ENCODE measurements around the gene GALNT14.
A peak's percentile ranks its signal among the peaks of the same experiment; 100 is the strongest.

Gene GALNT14

DNA sequence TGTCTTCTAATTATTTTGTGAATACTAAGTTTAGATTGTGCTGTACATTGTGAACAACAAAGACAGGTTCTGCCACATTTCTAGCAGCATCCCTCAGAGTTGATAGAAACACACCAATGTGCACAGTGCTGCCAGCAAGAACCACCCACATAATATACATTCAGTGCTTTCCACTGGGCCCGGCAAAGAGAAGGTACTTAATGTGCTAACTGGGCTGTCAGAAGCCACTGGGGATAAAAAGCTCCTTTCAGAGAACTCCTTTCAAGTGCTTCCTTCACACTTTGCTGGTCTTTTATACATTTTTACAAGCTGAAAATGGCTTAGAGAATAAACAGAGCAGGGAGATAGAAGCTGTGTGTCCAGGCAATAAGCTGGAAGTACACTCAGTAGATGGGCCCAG, 273.0 kb downstream of the GALNT14 start:
- TF ChIP-seq, protein P1, sequence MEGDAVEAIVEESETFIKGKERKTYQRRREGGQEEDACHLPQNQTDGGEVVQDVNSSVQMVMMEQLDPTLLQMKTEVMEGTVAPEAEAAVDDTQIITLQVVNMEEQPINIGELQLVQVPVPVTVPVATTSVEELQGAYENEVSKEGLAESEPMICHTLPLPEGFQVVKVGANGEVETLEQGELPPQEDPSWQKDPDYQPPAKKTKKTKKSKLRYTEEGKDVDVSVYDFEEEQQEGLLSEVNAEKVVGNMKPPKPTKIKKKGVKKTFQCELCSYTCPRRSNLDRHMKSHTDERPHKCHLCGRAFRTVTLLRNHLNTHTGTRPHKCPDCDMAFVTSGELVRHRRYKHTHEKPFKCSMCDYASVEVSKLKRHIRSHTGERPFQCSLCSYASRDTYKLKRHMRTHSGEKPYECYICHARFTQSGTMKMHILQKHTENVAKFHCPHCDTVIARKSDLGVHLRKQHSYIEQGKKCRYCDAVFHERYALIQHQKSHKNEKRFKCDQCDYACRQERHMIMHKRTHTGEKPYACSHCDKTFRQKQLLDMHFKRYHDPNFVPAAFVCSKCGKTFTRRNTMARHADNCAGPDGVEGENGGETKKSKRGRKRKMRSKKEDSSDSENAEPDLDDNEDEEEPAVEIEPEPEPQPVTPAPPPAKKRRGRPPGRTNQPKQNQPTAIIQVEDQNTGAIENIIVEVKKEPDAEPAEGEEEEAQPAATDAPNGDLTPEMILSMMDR (conservative IDR thresholded peaks at IDR 0.05; ENCODE audit: low read depth) = no peak
- ChIA-PET CTCF (no interaction called here), POLR2A (ENCODE audit: low non-redundant PET) (no interaction called here)
- DNase-seq (ENCODE audit: low spot score) = no peak
- H3K27ac ChIP-seq = no peak overlapping the region

DNA sequence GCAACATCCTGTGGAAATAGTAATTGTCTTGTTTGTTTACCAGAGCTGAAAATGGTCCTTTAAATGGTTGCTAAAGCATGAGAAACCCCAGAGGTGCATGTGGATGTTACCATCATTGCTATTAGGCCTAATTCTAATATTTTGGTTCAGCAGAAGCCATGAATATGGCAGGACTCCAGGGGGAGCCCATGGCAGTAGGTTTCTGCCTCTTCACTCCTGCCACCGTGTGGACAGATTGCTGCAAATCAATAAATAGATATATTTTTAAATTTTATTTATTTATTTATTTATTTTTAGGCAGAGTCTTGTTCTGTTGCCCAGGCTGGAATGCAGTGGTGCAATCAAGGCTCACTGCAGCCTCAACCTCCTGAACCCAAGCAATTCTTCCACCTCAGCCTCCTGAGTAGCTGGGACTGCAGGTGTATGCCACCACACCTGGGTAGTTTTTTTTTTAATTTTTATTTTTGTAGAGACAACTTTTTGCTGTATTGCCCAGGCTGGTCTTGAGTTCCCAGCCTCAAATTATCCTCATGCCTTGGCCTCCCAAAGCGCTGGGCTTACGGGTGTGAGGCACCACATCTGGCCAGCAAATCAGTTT, 276.1 kb downstream of the GALNT14 start:
- POLR2A ChIA-PET (ENCODE audit: low non-redundant PET) = no interaction called here
- CTCF ChIA-PET = interaction anchor here (0.6 to 1.3 kb wide), 11 partner anchors 11 to 607 kb away, joined by 3 to 7 read pairs (median 3); no protein-coding TSS in a partner anchor
- TF ChIP-seq, protein P1 (conservative IDR thresholded peaks at IDR 0.05; ENCODE audit: low read depth) = peak; percentile 39
- peak; percentile 78 for DNase-seq (ENCODE audit: low spot score)
- H3K27ac ChIP-seq = no peak overlapping the region

DNA sequence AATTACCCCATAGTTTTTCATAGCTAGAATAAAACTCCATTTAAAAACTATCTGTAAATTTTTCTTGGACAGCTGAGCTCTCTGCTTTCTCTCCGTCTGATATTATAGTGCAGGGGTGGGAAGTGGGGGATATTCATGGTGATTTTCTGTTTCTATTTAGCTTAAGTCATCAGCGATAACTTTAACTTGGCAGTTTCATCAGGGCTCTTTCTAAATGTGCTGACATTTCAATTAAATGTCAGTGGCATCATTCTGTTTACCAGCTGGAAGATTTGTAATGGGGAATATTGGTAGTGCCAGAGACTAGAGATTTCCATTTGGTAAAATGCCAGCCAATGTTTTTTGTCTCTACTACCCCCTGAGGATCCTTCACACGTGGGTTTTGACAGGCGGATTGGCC, 277.5 kb downstream of the GALNT14 start:
- H3K27ac ChIP-seq = no peak overlapping the region
- CTCF ChIA-PET = interaction anchor here (0.9 kb wide), 1 partner anchor 309 kb away, joined by 5 read pairs; no protein-coding TSS in a partner anchor
- TF ChIP-seq, protein P1 (conservative IDR thresholded peaks at IDR 0.05; ENCODE audit: low read depth) = no peak
- POLR2A ChIA-PET (ENCODE audit: low non-redundant PET) = no interaction called here
- no peak for DNase-seq (ENCODE audit: low spot score)

Measured in RWPE1 (cell line).